Mesodermal cell (in vitro differentiated cells): Measurements from ENCODE around the gene PAXIP1.

Source experiments
- H3K27ac ChIP-seq: 2 replicates; pipeline ENCODE4 v1.7.0; 2013; ENCODE audit warnings: mild to moderate bottlenecking, low read depth, low read length, moderate library complexity; ENCODE audit not compliant: severe bottlenecking
- H3K36me3 ChIP-seq: 2 replicates; pipeline ENCODE4 v1.7.1; 2013; ENCODE audit warnings: mild to moderate bottlenecking, low read length, moderate library complexity; ENCODE audit not compliant: control insufficient read depth, insufficient read depth
- H3K4me1 ChIP-seq: one replicate; pipeline ENCODE4 v1.7.1; 2013; ENCODE audit warnings: mild to moderate bottlenecking, low read length; ENCODE audit not compliant: insufficient read depth, control insufficient read depth, poor library complexity, severe bottlenecking
- H3K4me3 ChIP-seq: 2 replicates; pipeline ENCODE4 v1.7.0; 2013; ENCODE audit warnings: low read length, control low read depth, mild to moderate bottlenecking; ENCODE audit not compliant: insufficient read depth, poor library complexity, severe bottlenecking; ENCODE audit errors: extremely low read depth
- H3K9me3 ChIP-seq: 2 replicates; pipeline ENCODE4 v1.7.1; 2013; ENCODE audit warnings: mild to moderate bottlenecking, low read length, moderate library complexity; ENCODE audit not compliant: control insufficient read depth
- WGBS, 2 experiments: methylation state at CpG; one replicate each; pipeline ENCODE4 v1.1.5; 2013; ENCODE audit warnings: missing lambda C conversion rate in 2 of 2; ENCODE audit not compliant: insufficient coverage in 2 of 2; 5-methylcytosine and 5-hydroxymethylcytosine counted together

Gene PAXIP1

GRCh38 chr7:154905615-154906014 lies 97.3 kb downstream of the PAXIP1 start:
- peaks cover 6% of the 10 kb centered on the region for H3K9me3 ChIP-seq
- H3K4me3 ChIP-seq: no peak overlapping the region
- no peak overlapping the region for H3K27ac ChIP-seq
- 83 to 91% methylated on average over 6 of the region's 8 CpGs for WGBS, 2 experiments
- H3K4me1 ChIP-seq: no peaks in the 10 kb centered on the region
- no peaks in the 10 kb centered on the region for H3K36me3 ChIP-seq

GRCh38 chr7:154905146-154905545 lies 97.8 kb downstream of the PAXIP1 start:
- WGBS, 2 experiments: 93 to 95% methylated on average over 8 of the region's 8 CpGs
- H3K9me3 ChIP-seq: peaks cover 2% of the 10 kb centered on the region
- no peaks in the 10 kb centered on the region for H3K4me1 ChIP-seq
- no peak overlapping the region for H3K27ac ChIP-seq
- no peaks in the 10 kb centered on the region for H3K36me3 ChIP-seq
- no peak overlapping the region for H3K4me3 ChIP-seq

- WGBS, 2 experiments: 80 to 84% methylated on average over 12 to 13 of the region's 14 CpGs
- H3K4me3 ChIP-seq: no peak overlapping the region
- no peaks in the 10 kb centered on the region for H3K9me3 ChIP-seq
- no peak overlapping the region for H3K27ac ChIP-seq
- no peaks in the 10 kb centered on the region for H3K36me3 ChIP-seq
- no peaks in the 10 kb centered on the region for H3K4me1 ChIP-seq
Measured at GRCh38 chr7:154903083-154903731, 99.7 kb downstream of the PAXIP1 start.

DNA sequence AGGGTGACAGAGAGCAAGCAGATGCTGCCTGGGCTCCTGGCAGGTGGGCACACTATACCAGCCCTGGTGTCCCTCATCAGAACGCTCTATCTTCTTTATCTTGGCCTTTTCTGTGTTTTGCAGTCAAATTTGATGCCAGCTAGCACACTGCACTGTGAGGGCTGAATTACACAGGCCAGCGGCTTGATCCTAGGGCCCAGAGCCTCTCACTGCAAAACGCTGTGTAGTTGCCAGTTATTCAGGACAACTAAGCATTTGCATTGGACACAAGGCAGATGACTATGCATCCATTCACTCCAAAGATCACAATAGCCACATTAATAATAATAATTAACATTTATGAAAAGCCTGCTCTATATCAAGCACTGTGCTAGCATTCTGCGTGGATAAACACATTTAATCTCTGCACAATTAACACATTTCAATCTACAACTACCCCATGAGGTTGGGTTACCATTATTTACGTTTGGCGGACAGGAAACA lies 100.3 kb downstream of the PAXIP1 start:
- no peak overlapping the region for H3K4me3 ChIP-seq
- H3K9me3 ChIP-seq: no peaks in the 10 kb centered on the region
- no peaks in the 10 kb centered on the region for H3K36me3 ChIP-seq
- WGBS, 2 experiments: 80 to 86% methylated on average over 5 of the region's 6 CpGs
- no peaks in the 10 kb centered on the region for H3K4me1 ChIP-seq
- no peak overlapping the region for H3K27ac ChIP-seq

DNA sequence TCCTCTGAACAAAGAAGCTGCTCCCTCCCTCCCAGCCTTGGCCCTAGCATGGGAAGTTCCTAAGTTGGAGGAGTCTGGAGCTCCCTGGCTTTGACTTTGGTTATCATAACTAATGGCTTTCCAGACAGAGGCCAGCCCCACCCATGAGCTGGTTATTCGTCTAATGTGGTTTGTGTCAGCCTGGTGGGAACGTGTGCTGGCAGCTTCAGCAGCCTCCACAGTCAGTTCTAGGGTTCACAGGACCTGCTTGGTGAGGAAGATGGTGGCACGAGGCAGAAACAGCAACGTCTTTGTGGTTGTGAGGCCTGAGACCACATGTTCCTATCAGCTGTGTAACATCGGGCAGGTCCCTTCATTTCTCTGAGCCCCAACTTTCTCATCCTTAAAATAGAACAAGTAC lies 103.1 kb downstream of the PAXIP1 start:
- Histone ChIP-seq H3K4me3 (no peak overlapping the region), H3K9me3 (no peaks in the 10 kb centered on the region), H3K36me3 (no peaks in the 10 kb centered on the region), H3K27ac (no peak overlapping the region), H3K4me1 (peaks cover 4% of the 10 kb centered on the region)
- WGBS, 2 experiments: 85 to 87% methylated on average over 4 of the region's 5 CpGs

- peaks cover 4% of the 10 kb centered on the region for H3K4me1 ChIP-seq
- 92% methylated on average over 19 to 22 of the region's 24 CpGs for WGBS, 2 experiments
- H3K27ac ChIP-seq: no peak overlapping the region
- no peaks in the 10 kb centered on the region for H3K9me3 ChIP-seq
- H3K36me3 ChIP-seq: no peaks in the 10 kb centered on the region
- H3K4me3 ChIP-seq: no peak overlapping the region
Measured at GRCh38 chr7:154898973-154899855, 103.7 kb downstream of the PAXIP1 start.

GRCh38 chr7:154896076-154896475 lies 106.8 kb downstream of the PAXIP1 start:
- Histone ChIP-seq H3K36me3 (no peaks in the 10 kb centered on the region), H3K4me3 (no peak overlapping the region), H3K27ac (no peak overlapping the region), H3K9me3 (no peaks in the 10 kb centered on the region), H3K4me1 (peaks cover 4% of the 10 kb centered on the region)
- 91 to 94% methylated on average over 11 of the region's 11 CpGs for WGBS, 2 experiments
